Left ventricle myocardium inferior (tissue), 1 donor: ENCODE results near the gene COPA. TPM values are rescaled to one million over a fixed set of nuclear protein-coding genes. Genes with fewer than 3 reads are reported as not detected.

ENCODE experiments used
- DNase-seq: peaks from one replicate; pipeline ENCODE4 v3.0.0-alpha.2; 2020
- H3K27ac ChIP-seq: fragments of 200-600 bp; replicated peaks from 2 replicates; pipeline ENCODE4 v1.8.0; 2021
- H3K27me3 ChIP-seq: fragments of 200-600 bp; 2 replicates; pipeline ENCODE4 v1.8.0; 2021; ENCODE audit warnings: low read depth
- H3K36me3 ChIP-seq: fragments of 200-600 bp; 2 replicates; pipeline ENCODE4 v1.8.0; 2021
- H3K4me1 ChIP-seq: fragments of 200-600 bp; 2 replicates; pipeline ENCODE4 v1.8.0; 2021
- H3K4me3 ChIP-seq: fragments of 200-600 bp; 2 replicates; pipeline ENCODE4 v1.8.0; 2021; ENCODE audit warnings: mild to moderate bottlenecking, moderate library complexity
- H3K9me3 ChIP-seq: fragments of 200-600 bp; replicated peaks from 2 replicates; pipeline ENCODE4 v1.8.0; 2021
- CTCF ChIP-seq: fragments of 200-600 bp; IDR thresholded peaks from 2 replicates; pipeline ENCODE4 v1.8.0; 2021; ENCODE audit warnings: antibody characterized with exemption, mild to moderate bottlenecking, borderline replicate concordance
- intact Hi-C: fragments of 100-400 bp; cut with micrococcal nuclease; formaldehyde crosslinking; loops from one replicate; pipeline ENCODE4 v1.11.0; 2022
- total RNA-seq: library from RNA; stranded (reverse); fragmentation: NEBNext Ultra II Directional; extraction: Animal tissue kit (Norgen Biotek cat#: 25700); gene quantifications from one replicate; pipeline ENCODE4 v1.2.1, GENCODE V29; 2021
- donor health status: DM: no; HTN: yes; CAD: no; lungs with severe emphysema.

Gene COPA
- total RNA-seq, 1 donor from 2014 or later, result 90.4 TPM

- intact Hi-C loops, result no loop called here
- H3K27me3 ChIP-seq, result no peaks in the 10 kb centered on the region
- H3K9me3 ChIP-seq, result no peaks in the 10 kb centered on the region
- H3K27ac ChIP-seq, result peak overlapping the region; percentile 96
- no peak for DNase-seq
- no peaks in the 10 kb centered on the region for H3K36me3 ChIP-seq
- peak overlapping the region; percentile 89 for H3K4me3 ChIP-seq
- TF ChIP-seq CTCF, result no peak
- peaks cover 67% of the 10 kb centered on the region for H3K4me1 ChIP-seq
Measured at GRCh38 chr1:160260406-160261382, 82.4 kb downstream of the COPA start.

GRCh38 chr1:160258177-160258798, 84.8 kb downstream of the COPA start:
- H3K9me3 ChIP-seq, result no peaks in the 10 kb centered on the region
- no peak overlapping the region for H3K4me3 ChIP-seq
- H3K27me3 ChIP-seq, result no peaks in the 10 kb centered on the region
- intact Hi-C loops, result loop anchor here (10.0 kb wide), 1 partner anchor 63 kb away; the partner anchor contains the start of gene CASQ1
- H3K36me3 ChIP-seq, result peaks cover 14% of the 10 kb centered on the region
- DNase-seq, result no peak
- peaks cover 78% of the 10 kb centered on the region for H3K4me1 ChIP-seq
- no peak for TF ChIP-seq CTCF
- H3K27ac ChIP-seq, result peak overlapping the region; percentile 96

- Histone ChIP-seq H3K27ac (peak overlapping the region; percentile 96), H3K4me1 (peaks cover 76% of the 10 kb centered on the region), H3K9me3 (no peaks in the 10 kb centered on the region), H3K27me3 (no peaks in the 10 kb centered on the region), H3K4me3 (no peak overlapping the region), H3K36me3 (peaks cover 14% of the 10 kb centered on the region)
- no peak for DNase-seq
- intact Hi-C loops, result loop anchor here (10.0 kb wide), 1 partner anchor 63 kb away; the partner anchor contains the start of gene CASQ1
- TF ChIP-seq CTCF, result no peak
Measured at GRCh38 chr1:160257411-160258015, 85.5 kb downstream of the COPA start.

DNA sequence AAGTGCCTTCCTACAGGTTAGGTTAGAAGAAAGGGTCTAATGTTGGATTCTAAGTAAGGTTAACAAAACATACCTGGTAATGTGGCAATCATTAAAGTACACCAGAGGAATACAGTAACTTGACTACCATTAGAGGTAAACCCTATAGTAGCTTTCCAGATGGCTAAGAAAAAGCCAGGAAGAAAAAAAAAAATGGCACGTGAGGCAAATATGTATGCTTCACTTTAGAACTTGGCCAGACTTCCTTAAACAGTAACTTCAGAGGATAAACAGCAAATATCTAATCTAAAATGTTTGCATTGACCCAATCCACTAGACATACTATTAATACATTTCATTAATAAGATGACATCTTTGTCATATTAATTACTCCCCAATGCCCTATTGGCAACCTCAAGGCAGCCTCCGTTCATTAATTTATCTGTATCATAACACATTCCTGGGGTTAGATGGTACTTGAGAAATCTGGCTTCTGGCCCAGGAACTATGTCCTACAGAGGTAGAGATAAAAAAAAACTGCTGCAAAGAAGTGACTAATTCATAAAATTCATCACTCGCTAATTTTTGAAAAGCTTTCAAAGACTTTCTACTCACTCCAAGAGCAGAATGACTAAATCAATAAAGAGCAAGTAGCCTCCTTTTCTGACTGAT, 86.5 kb downstream of the COPA start:
- Histone ChIP-seq H3K4me3 (no peak overlapping the region), H3K27ac (peak overlapping the region; percentile 96), H3K4me1 (peaks cover 79% of the 10 kb centered on the region), H3K27me3 (no peaks in the 10 kb centered on the region), H3K9me3 (no peaks in the 10 kb centered on the region), H3K36me3 (peaks cover 14% of the 10 kb centered on the region)
- intact Hi-C loops, result loop anchor here (10.0 kb wide), 1 partner anchor 62 kb away; the partner anchor contains the start of gene CASQ1
- DNase-seq, result no peak
- no peak for TF ChIP-seq CTCF
